ENCODE data around the gene CDH2.

CDH2 gene

DNA sequence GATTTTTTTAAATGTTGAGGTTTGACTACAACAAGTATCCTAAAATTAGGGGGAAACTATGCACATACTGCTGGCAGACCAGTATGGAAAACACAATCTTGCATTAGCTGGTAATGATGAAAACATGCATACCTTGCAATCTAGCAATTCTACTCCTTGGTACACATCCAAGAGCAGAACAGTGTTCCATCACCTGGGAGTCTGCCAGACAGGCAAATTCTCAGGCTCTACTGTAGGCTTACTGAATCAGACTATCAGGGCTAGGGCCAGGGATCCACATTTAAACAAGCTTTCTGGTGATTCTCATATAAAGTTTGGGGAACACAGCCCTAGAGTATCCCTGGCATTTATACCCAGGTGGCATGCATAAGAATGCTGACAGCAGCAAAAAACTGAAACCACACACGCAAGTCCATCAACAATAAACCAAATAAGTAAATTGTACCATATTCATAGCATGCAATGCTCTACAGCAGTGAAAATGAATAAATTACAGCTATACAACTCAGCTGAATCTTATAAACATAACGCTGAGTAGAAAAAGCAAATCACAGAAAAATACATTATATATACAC lies 13.6 kb downstream of the CDH2 start:
- Histone ChIP-seq H3K4me1 (ENCODE audit: control insufficient read depth, insufficient read depth, low read length) (no peaks in the 10 kb centered on the region), H3K9me3 (ENCODE audit: control insufficient read depth, insufficient read depth, low read length) (no peaks in the 10 kb centered on the region), H3K36me3 (ENCODE audit: control insufficient read depth, insufficient read depth, low read length) (no peaks in the 10 kb centered on the region), H3K27me3 (ENCODE audit: control insufficient read depth, insufficient read depth, low read length) (no peaks in the 10 kb centered on the region), H3K4me3 (ENCODE audit: low read depth, low read length) (no peak overlapping the region), H3K9ac (ENCODE audit: low read depth, low read length) (no peak overlapping the region)

GRCh38 chr18:28161608-28162599 lies 15.0 kb downstream of the CDH2 start:
- H3K9me3 ChIP-seq (ENCODE audit: control insufficient read depth, insufficient read depth, low read length): no peaks in the 10 kb centered on the region
- no peak overlapping the region for H3K4me3 ChIP-seq (ENCODE audit: low read depth, low read length)
- H3K4me1 ChIP-seq (ENCODE audit: control insufficient read depth, insufficient read depth, low read length): no peaks in the 10 kb centered on the region
- no peaks in the 10 kb centered on the region for H3K27me3 ChIP-seq (ENCODE audit: control insufficient read depth, insufficient read depth, low read length)
- H3K9ac ChIP-seq (ENCODE audit: low read depth, low read length): no peak overlapping the region
- H3K36me3 ChIP-seq (ENCODE audit: control insufficient read depth, insufficient read depth, low read length): no peaks in the 10 kb centered on the region

DNA sequence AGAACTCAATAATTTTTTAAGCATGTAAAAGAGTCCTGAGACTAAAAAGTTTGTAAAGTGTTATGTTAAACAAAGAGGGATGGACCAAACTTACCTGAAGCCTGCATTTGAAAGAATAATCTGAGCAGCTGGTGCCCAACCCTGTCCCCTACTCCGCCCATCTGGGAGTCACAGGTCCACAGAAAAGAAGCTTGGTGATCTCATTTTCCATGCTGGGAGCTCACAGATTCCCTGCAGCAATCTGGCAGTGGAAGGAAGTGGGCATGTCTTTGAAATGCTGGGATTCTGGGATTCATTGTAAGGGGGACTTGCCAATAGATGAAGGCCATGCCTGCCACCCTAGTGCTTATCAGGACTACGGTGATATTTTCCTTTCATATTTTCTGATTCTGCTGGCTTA lies 17.9 kb downstream of the CDH2 start:
- Histone ChIP-seq H3K4me1 (ENCODE audit: control insufficient read depth, insufficient read depth, low read length) (peaks cover 8% of the 10 kb centered on the region), H3K4me3 (ENCODE audit: low read depth, low read length) (no peak overlapping the region), H3K9me3 (ENCODE audit: control insufficient read depth, insufficient read depth, low read length) (no peaks in the 10 kb centered on the region), H3K9ac (ENCODE audit: low read depth, low read length) (no peak overlapping the region), H3K36me3 (ENCODE audit: control insufficient read depth, insufficient read depth, low read length) (no peaks in the 10 kb centered on the region), H3K27me3 (ENCODE audit: control insufficient read depth, insufficient read depth, low read length) (no peaks in the 10 kb centered on the region)

DNA sequence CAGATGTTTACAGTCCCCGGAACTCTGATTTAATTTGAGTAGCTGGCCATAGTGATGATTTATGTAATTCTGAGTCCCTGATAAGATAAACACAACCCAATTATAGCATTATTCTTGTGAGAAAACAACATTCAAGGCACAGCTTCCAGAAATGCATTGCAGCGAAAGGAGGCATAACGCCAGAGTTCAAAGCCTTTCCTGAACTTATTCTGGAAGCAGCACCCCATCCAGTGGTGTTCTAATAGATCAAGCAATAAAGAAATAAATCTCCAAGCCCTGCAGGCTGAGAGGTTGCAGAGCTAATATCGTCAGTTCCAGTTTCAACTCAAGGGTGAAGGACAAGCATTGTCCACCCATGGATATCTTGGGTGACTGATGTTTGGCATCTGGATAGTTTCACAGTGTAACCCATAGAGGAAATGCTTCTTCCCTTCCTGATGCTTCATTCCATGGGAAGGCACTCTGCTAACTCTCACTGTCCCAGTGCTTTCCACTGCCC lies 18.8 kb downstream of the CDH2 start:
- no peak overlapping the region for H3K4me3 ChIP-seq (ENCODE audit: low read depth, low read length)
- H3K9ac ChIP-seq (ENCODE audit: low read depth, low read length): no peak overlapping the region
- no peaks in the 10 kb centered on the region for H3K27me3 ChIP-seq (ENCODE audit: control insufficient read depth, insufficient read depth, low read length)
- no peaks in the 10 kb centered on the region for H3K9me3 ChIP-seq (ENCODE audit: control insufficient read depth, insufficient read depth, low read length)
- H3K4me1 ChIP-seq (ENCODE audit: control insufficient read depth, insufficient read depth, low read length): peaks cover 8% of the 10 kb centered on the region
- H3K36me3 ChIP-seq (ENCODE audit: control insufficient read depth, insufficient read depth, low read length): no peaks in the 10 kb centered on the region

GRCh38 chr18:28153485-28154065 lies 23.4 kb downstream of the CDH2 start:
- Histone ChIP-seq H3K36me3 (ENCODE audit: control insufficient read depth, insufficient read depth, low read length) (no peaks in the 10 kb centered on the region), H3K4me1 (ENCODE audit: control insufficient read depth, insufficient read depth, low read length) (peaks cover 18% of the 10 kb centered on the region), H3K27me3 (ENCODE audit: control insufficient read depth, insufficient read depth, low read length) (no peaks in the 10 kb centered on the region), H3K4me3 (ENCODE audit: low read depth, low read length) (no peak overlapping the region), H3K9me3 (ENCODE audit: control insufficient read depth, insufficient read depth, low read length) (no peaks in the 10 kb centered on the region), H3K9ac (ENCODE audit: low read depth, low read length) (no peak overlapping the region)

DNA sequence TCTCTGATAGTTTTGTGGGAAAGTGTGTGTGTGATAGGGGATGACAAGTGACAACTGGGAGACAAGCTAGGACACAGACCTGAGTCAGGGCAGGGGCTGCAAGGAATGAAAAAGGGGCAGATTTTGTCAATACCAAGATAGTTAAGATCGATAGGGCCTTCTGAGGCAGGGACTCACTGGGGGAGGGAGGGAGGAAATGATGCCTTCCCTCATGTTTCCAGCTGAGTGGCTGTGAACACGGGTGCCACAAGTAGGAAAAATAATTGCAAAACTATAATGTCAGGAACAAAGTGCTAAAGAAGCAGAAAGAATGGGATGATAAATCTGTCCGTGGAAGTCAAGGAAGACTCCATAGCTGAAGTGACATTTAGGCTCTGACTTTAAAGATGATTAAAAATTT lies 24.2 kb downstream of the CDH2 start:
- no peak overlapping the region for H3K4me3 ChIP-seq (ENCODE audit: low read depth, low read length)
- H3K4me1 ChIP-seq (ENCODE audit: control insufficient read depth, insufficient read depth, low read length): peaks cover 18% of the 10 kb centered on the region
- no peaks in the 10 kb centered on the region for H3K27me3 ChIP-seq (ENCODE audit: control insufficient read depth, insufficient read depth, low read length)
- no peak overlapping the region for H3K9ac ChIP-seq (ENCODE audit: low read depth, low read length)
- no peaks in the 10 kb centered on the region for H3K36me3 ChIP-seq (ENCODE audit: control insufficient read depth, insufficient read depth, low read length)
- H3K9me3 ChIP-seq (ENCODE audit: control insufficient read depth, insufficient read depth, low read length): no peaks in the 10 kb centered on the region

DNA sequence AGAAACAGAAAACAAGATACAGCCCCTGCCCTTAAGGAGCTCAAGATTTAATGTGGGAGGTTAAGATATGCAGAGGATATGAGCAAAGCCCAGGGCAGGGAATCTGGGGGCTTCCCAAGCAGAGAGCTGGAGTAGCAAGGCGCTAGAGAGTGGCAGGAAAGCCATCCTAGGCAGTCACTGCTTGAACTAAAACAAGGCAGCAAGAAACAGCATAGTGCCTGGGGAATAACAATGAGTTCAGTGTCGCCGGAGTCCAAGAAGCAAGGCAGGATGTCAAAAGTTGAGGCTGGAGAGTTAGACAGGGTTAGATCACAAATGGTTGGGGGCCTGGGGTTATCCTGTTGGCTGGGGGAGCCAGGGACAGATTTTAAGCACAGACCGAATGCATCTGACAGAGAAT lies 24.6 kb downstream of the CDH2 start:
- no peaks in the 10 kb centered on the region for H3K27me3 ChIP-seq (ENCODE audit: control insufficient read depth, insufficient read depth, low read length)
- no peak overlapping the region for H3K9ac ChIP-seq (ENCODE audit: low read depth, low read length)
- no peak overlapping the region for H3K4me3 ChIP-seq (ENCODE audit: low read depth, low read length)
- peaks cover 18% of the 10 kb centered on the region for H3K4me1 ChIP-seq (ENCODE audit: control insufficient read depth, insufficient read depth, low read length)
- no peaks in the 10 kb centered on the region for H3K36me3 ChIP-seq (ENCODE audit: control insufficient read depth, insufficient read depth, low read length)
- no peaks in the 10 kb centered on the region for H3K9me3 ChIP-seq (ENCODE audit: control insufficient read depth, insufficient read depth, low read length)

GRCh38 chr18:28151434-28151833 lies 25.5 kb downstream of the CDH2 start:
- Histone ChIP-seq H3K9ac (ENCODE audit: low read depth, low read length) (no peak overlapping the region), H3K9me3 (ENCODE audit: control insufficient read depth, insufficient read depth, low read length) (no peaks in the 10 kb centered on the region), H3K4me1 (ENCODE audit: control insufficient read depth, insufficient read depth, low read length) (peaks cover 18% of the 10 kb centered on the region), H3K27me3 (ENCODE audit: control insufficient read depth, insufficient read depth, low read length) (no peaks in the 10 kb centered on the region), H3K4me3 (ENCODE audit: low read depth, low read length) (no peak overlapping the region), H3K36me3 (ENCODE audit: control insufficient read depth, insufficient read depth, low read length) (no peaks in the 10 kb centered on the region)

GRCh38 chr18:28150925-28151324 lies 26.0 kb downstream of the CDH2 start:
- H3K9me3 ChIP-seq (ENCODE audit: control insufficient read depth, insufficient read depth, low read length): no peaks in the 10 kb centered on the region
- no peak overlapping the region for H3K9ac ChIP-seq (ENCODE audit: low read depth, low read length)
- H3K27me3 ChIP-seq (ENCODE audit: control insufficient read depth, insufficient read depth, low read length): no peaks in the 10 kb centered on the region
- H3K4me1 ChIP-seq (ENCODE audit: control insufficient read depth, insufficient read depth, low read length): peaks cover 18% of the 10 kb centered on the region
- no peaks in the 10 kb centered on the region for H3K36me3 ChIP-seq (ENCODE audit: control insufficient read depth, insufficient read depth, low read length)
- no peak overlapping the region for H3K4me3 ChIP-seq (ENCODE audit: low read depth, low read length)

- Histone ChIP-seq H3K4me1 (ENCODE audit: control insufficient read depth, insufficient read depth, low read length) (peaks cover 15% of the 10 kb centered on the region), H3K9me3 (ENCODE audit: control insufficient read depth, insufficient read depth, low read length) (no peaks in the 10 kb centered on the region), H3K27me3 (ENCODE audit: control insufficient read depth, insufficient read depth, low read length) (no peaks in the 10 kb centered on the region), H3K9ac (ENCODE audit: low read depth, low read length) (no peak overlapping the region), H3K4me3 (ENCODE audit: low read depth, low read length) (no peak overlapping the region), H3K36me3 (ENCODE audit: control insufficient read depth, insufficient read depth, low read length) (no peaks in the 10 kb centered on the region)
Observed at GRCh38 chr18:28149810-28150420, 27.0 kb downstream of the CDH2 start.

GRCh38 chr18:28147674-28148171 lies 29.2 kb downstream of the CDH2 start:
- no peaks in the 10 kb centered on the region for H3K9me3 ChIP-seq (ENCODE audit: control insufficient read depth, insufficient read depth, low read length)
- no peak overlapping the region for H3K9ac ChIP-seq (ENCODE audit: low read depth, low read length)

More at GRCh38 chr18:28147674-28148171, 29.2 kb downstream of the CDH2 start:
- Histone ChIP-seq H3K4me3 (ENCODE audit: low read depth, low read length) (no peak overlapping the region), H3K4me1 (ENCODE audit: control insufficient read depth, insufficient read depth, low read length) (peaks cover 8% of the 10 kb centered on the region), H3K27me3 (ENCODE audit: control insufficient read depth, insufficient read depth, low read length) (no peaks in the 10 kb centered on the region), H3K36me3 (ENCODE audit: control insufficient read depth, insufficient read depth, low read length) (no peaks in the 10 kb centered on the region)

Measured in iPS-15b (cell line).